ENCODE data around the gene MANBA.

MANBA gene

DNA sequence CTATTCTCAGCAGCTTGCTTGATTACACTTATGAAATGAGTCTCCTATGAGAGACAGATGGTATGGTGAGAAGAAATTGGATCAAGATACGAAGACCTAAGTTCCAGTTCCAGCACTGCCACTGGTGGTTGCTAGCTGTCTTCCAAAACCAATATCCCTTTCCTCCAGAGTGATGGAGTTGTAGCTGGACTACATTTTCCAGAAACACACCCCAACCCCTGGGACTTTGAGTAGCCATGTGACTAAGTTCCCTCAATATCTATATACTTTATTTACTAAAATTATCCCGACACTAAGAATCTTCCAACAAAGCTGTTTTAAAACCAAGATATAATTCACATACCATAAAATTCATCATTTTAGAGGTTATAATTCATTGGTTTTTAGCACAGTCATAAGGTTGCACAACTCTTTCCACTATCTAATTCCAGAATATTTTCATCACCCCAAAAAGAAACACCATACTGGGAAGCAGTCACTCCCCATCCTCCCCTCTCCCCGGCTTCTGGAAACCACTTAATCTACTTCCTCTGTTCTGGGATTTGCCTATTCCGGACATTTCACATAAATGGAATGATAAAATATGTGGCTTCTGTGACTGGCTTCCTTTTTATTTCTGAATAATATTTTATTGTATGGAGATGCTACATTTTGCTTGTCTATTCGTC lies 118.0 kb downstream of the MANBA start:
- H3K4me3 ChIP-seq (ENCODE audit: low read depth, low read length), result no peak overlapping the region
- DNase-seq (ENCODE audit: low read depth), result no peak
- TF ChIP-seq, protein P1, sequence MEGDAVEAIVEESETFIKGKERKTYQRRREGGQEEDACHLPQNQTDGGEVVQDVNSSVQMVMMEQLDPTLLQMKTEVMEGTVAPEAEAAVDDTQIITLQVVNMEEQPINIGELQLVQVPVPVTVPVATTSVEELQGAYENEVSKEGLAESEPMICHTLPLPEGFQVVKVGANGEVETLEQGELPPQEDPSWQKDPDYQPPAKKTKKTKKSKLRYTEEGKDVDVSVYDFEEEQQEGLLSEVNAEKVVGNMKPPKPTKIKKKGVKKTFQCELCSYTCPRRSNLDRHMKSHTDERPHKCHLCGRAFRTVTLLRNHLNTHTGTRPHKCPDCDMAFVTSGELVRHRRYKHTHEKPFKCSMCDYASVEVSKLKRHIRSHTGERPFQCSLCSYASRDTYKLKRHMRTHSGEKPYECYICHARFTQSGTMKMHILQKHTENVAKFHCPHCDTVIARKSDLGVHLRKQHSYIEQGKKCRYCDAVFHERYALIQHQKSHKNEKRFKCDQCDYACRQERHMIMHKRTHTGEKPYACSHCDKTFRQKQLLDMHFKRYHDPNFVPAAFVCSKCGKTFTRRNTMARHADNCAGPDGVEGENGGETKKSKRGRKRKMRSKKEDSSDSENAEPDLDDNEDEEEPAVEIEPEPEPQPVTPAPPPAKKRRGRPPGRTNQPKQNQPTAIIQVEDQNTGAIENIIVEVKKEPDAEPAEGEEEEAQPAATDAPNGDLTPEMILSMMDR (IDR thresholded peaks at IDR 0.05; ENCODE audit: low read depth, low read length, missing control alignments), result no peak
- in situ Hi-C loops (cut with HindIII; ENCODE audit: low sequenced_read_pairs), result no loop called here

DNA sequence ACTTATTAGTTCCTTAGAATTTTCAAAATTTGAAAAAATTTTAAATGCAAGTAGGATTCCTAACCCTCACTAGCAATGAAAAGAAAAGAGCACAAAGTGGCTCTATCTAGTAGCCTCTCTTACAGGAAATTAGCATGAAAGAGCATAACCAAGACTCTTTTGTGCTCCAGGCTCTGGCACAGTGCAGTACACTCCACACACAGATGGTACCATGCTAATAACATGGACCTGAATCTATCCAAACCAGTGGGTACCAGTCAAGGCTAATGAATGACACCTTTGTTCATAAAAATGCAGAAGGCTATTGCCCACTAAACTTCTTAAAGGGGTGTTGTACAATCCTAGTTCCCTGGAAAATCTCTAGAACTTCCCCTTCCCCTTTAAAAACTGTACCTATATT lies 119.0 kb downstream of the MANBA start:
- TF ChIP-seq, protein P1 (IDR thresholded peaks at IDR 0.05; ENCODE audit: low read depth, low read length, missing control alignments), result no peak
- no peak for DNase-seq (ENCODE audit: low read depth)
- in situ Hi-C loops (cut with HindIII; ENCODE audit: low sequenced_read_pairs), result no loop called here

DNA sequence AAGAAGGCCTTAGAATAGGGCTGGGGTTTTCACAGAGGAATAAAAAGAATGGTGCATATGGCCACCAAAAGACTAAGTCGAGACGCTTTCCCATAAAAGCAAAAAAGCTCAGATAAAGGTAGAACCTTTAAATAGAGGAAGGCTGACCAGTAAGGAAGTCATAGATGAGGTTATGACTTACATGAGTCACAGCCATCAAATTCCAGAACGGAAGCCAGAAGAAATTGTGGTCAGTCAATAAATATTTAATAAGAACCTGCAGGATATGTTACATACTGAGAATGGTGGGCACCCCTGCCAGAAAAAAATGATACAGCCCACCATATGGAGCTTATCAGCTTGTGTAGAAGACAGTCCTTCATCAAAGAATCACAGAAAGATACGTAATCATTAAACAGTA lies 120.1 kb downstream of the MANBA start:
- DNase-seq (ENCODE audit: low read depth), result peak; percentile 13
- in situ Hi-C loops (cut with HindIII; ENCODE audit: low sequenced_read_pairs), result no loop called here
- no peak overlapping the region for H3K4me3 ChIP-seq (ENCODE audit: low read depth, low read length)
- TF ChIP-seq, protein P1 (IDR thresholded peaks at IDR 0.05; ENCODE audit: low read depth, low read length, missing control alignments), result no peak

More for the DNA sequence above, 119.0 kb downstream of the MANBA start:
- no peak overlapping the region for H3K4me3 ChIP-seq (ENCODE audit: low read depth, low read length)

DNA sequence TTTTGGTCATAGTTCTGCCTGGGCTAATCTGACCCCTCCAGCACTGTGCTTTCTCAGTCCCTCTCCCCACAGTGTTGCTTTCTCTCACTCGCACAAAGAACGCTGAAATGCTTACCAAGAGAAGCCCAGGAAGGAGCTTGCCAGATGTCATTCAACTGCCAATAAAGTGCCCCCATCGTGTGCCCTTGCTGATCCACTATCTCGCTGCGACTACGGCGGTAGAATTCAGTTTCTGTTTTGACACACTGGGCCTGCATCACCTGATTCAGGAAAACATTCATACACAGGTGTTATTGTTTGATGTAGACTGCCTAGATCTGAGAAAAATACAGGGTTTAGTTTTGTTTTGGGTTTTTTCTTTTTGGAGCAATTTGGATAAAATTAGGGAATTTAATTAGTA lies 121.2 kb downstream of the MANBA start:
- DNase-seq (ENCODE audit: low read depth), result no peak
- no peak overlapping the region for H3K4me3 ChIP-seq (ENCODE audit: low read depth, low read length)
- in situ Hi-C loops (cut with HindIII; ENCODE audit: low sequenced_read_pairs), result no loop called here
- TF ChIP-seq, protein P1 (IDR thresholded peaks at IDR 0.05; ENCODE audit: low read depth, low read length, missing control alignments), result no peak

DNA sequence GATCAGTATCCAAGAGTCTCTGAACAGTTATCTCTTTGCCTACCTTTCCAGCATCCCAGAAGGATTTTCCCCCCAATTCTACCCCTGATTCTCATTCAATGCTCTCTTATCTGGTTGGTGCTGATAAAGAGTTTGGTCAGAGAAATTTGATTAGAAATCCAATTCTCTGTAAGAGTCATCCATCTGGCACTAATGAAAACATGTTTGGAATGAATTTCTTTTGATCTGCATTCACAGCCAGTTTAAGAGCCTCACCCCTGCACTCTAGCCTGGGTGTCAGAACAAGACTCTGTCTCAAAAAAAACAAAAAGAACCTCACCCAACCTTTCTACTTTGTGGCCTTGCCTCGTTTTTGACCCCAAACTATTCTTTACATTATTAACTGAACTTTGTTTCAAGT lies 122.1 kb downstream of the MANBA start:
- DNase-seq (ENCODE audit: low read depth), result no peak
- in situ Hi-C loops (cut with HindIII; ENCODE audit: low sequenced_read_pairs), result no loop called here
- no peak overlapping the region for H3K4me3 ChIP-seq (ENCODE audit: low read depth, low read length)
- TF ChIP-seq, protein P1 (IDR thresholded peaks at IDR 0.05; ENCODE audit: low read depth, low read length, missing control alignments), result no peak

DNA sequence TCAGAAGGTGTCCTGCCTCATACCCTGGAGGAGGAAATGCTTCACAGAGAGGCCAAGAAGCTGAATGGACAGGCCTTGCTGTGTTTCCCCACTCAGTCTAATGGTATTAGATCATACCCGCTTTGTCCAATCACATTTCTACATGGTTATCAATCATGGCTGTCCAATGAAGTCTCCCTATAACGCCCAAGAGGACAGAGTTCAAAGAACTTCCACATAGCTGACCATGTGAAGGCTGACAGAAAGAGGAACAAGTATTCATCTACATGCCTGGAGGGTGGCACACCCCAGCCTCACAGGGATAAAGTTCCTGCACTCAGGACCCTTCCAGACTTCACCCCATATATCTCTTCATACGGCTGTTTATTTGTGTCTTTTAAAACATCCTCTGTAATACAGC lies 123.4 kb downstream of the MANBA start:
- in situ Hi-C loops (cut with HindIII; ENCODE audit: low sequenced_read_pairs), result no loop called here
- TF ChIP-seq, protein P1 (IDR thresholded peaks at IDR 0.05; ENCODE audit: low read depth, low read length, missing control alignments), result no peak
- DNase-seq (ENCODE audit: low read depth), result no peak
- H3K4me3 ChIP-seq (ENCODE audit: low read depth, low read length), result no peak overlapping the region
